ENCODE results near the gene MS4A6E. TPM values are rescaled to one million over a fixed set of nuclear protein-coding genes. Genes with fewer than 3 reads are reported as not detected.

The MS4A6E gene
- total RNA-seq, 4 donors from 2014 or later = not detected

DNA sequence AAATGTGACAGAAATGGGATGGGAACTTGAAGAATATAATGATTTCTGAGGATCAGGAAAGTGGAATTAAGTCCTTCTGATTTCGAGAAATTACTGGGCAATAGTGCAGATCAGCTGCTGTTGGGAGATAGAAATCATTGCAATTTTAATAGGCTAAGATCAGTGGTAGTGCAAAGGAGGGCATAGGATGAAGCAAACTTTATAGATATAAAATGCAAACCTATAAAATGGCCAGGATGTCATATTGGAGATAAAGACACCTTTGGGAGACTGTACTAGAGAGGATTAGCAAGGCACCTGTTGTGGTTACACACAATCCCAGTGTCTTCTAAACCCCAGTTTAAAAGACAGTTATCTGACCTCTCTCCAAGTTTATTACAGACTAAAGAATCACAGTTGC is 44.8 kb downstream of the MS4A6E start:
- no peak overlapping the region for H3K4me3 ChIP-seq
- DNase-seq (ENCODE audit: extremely low spot score) = no peak
- H3K4me1 ChIP-seq = no peaks in the 10 kb centered on the region
- no peaks in the 10 kb centered on the region for H3K9me3 ChIP-seq
- WGBS = 75% methylated on average over 1 of the region's 1 CpG
- intact Hi-C loops (cut with DNase I) = no loop called here
- no peaks in the 10 kb centered on the region for H3K36me3 ChIP-seq
- no peaks in the 10 kb centered on the region for H3K27me3 ChIP-seq
- TF ChIP-seq EP300 (IDR thresholded peaks at IDR 0.05) (no peak), POLR2A (IDR thresholded peaks at IDR 0.05; ENCODE audit: low read depth) (no peak), POLR2AphosphoS5 (IDR thresholded peaks at IDR 0.05) (no peak), CTCF (IDR thresholded peaks at IDR 0.05) (no peak)
- no peak overlapping the region for H3K27ac ChIP-seq (replicated peaks in 1 of 4)

- no peaks in the 10 kb centered on the region for H3K27me3 ChIP-seq
- H3K36me3 ChIP-seq = no peaks in the 10 kb centered on the region
- intact Hi-C loops (cut with DNase I) = no loop called here
- H3K4me3 ChIP-seq = no peak overlapping the region
- H3K27ac ChIP-seq (replicated peaks in 1 of 4) = no peak overlapping the region
- DNase-seq (ENCODE audit: extremely low spot score) = no peak
- H3K4me1 ChIP-seq = no peaks in the 10 kb centered on the region
- WGBS = 83% methylated on average over 3 of the region's 3 CpGs
- no peak for TF ChIP-seq CTCF (IDR thresholded peaks at IDR 0.05)
- TF ChIP-seq EP300 (IDR thresholded peaks at IDR 0.05) = no peak
- no peak for TF ChIP-seq POLR2A (IDR thresholded peaks at IDR 0.05; ENCODE audit: low read depth)
- no peak for TF ChIP-seq POLR2AphosphoS5 (IDR thresholded peaks at IDR 0.05)
- H3K9me3 ChIP-seq = no peaks in the 10 kb centered on the region
These were observed 45.7 kb downstream of the MS4A6E start for GRCh38 chr11:60372767-60373166.

- H3K36me3 ChIP-seq = no peaks in the 10 kb centered on the region
- no peaks in the 10 kb centered on the region for H3K4me1 ChIP-seq
- no peaks in the 10 kb centered on the region for H3K9me3 ChIP-seq
- H3K4me3 ChIP-seq = no peak overlapping the region
- peaks cover 0 to 5% (median 0%) of the 10 kb centered on the region in 4 donors for H3K27me3 ChIP-seq
- intact Hi-C loops (cut with DNase I) = no loop called here
- no peak for DNase-seq (ENCODE audit: extremely low spot score)
- 92% methylated on average over 3 of the region's 3 CpGs for WGBS
- H3K27ac ChIP-seq (replicated peaks in 1 of 4) = no peak overlapping the region
- no peak for TF ChIP-seq EP300 (IDR thresholded peaks at IDR 0.05)
- no peak for TF ChIP-seq POLR2AphosphoS5 (IDR thresholded peaks at IDR 0.05)
- TF ChIP-seq POLR2A (IDR thresholded peaks at IDR 0.05; ENCODE audit: low read depth) = no peak
- TF ChIP-seq CTCF (IDR thresholded peaks at IDR 0.05) = no peak
These were observed 48.3 kb downstream of the MS4A6E start for GRCh38 chr11:60375316-60375715.

GRCh38 chr11:60376601-60377000 is 49.5 kb downstream of the MS4A6E start:
- no peak for TF ChIP-seq POLR2AphosphoS5 (IDR thresholded peaks at IDR 0.05)
- TF ChIP-seq EP300 (IDR thresholded peaks at IDR 0.05) = no peak
- no peak for TF ChIP-seq CTCF (IDR thresholded peaks at IDR 0.05)
- no peak for TF ChIP-seq POLR2A (IDR thresholded peaks at IDR 0.05; ENCODE audit: low read depth)
- H3K27ac ChIP-seq (replicated peaks in 1 of 4) = peak overlapping the region in 1 of 4 donors; percentile 5
- 81% methylated on average over 3 of the region's 3 CpGs for WGBS

More at GRCh38 chr11:60376601-60377000, 49.5 kb downstream of the MS4A6E start:
- Histone ChIP-seq H3K36me3 (no peaks in the 10 kb centered on the region), H3K27me3 (peaks cover 0 to 5% (median 0%) of the 10 kb centered on the region in 4 donors), H3K9me3 (no peaks in the 10 kb centered on the region), H3K4me1 (no peaks in the 10 kb centered on the region), H3K4me3 (no peak overlapping the region)
- no peak for DNase-seq (ENCODE audit: extremely low spot score)
- intact Hi-C loops (cut with DNase I) = no loop called here
